GM12801 (cell line): Measurements from ENCODE around the gene ASAP2.

Source experiments
- TF ChIP-seq, protein P1 (sequence below): IDR thresholded peaks from one replicate; pipeline ENCODE4 v1.5.1; 2011; ENCODE audit warnings: control low read depth; ENCODE audit not compliant: insufficient read length; ENCODE audit errors: extremely low read depth

Gene ASAP2

DNA sequence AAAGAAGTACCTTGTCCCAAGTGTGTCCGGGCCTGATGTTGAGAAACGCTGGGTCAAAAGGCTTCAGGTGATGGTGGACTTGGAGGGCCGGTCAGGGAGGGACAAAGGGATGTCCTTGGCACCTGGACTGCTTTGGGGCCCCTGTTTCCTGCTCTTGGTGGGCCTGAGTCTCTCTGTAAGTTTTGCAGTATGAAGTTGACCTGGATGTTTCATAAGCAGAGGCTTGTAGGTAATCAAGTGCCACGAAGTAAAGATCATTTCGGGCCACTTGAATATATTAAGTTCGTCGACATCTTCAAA, 29.4 kb downstream of the ASAP2 start:
- TF ChIP-seq, protein P1, sequence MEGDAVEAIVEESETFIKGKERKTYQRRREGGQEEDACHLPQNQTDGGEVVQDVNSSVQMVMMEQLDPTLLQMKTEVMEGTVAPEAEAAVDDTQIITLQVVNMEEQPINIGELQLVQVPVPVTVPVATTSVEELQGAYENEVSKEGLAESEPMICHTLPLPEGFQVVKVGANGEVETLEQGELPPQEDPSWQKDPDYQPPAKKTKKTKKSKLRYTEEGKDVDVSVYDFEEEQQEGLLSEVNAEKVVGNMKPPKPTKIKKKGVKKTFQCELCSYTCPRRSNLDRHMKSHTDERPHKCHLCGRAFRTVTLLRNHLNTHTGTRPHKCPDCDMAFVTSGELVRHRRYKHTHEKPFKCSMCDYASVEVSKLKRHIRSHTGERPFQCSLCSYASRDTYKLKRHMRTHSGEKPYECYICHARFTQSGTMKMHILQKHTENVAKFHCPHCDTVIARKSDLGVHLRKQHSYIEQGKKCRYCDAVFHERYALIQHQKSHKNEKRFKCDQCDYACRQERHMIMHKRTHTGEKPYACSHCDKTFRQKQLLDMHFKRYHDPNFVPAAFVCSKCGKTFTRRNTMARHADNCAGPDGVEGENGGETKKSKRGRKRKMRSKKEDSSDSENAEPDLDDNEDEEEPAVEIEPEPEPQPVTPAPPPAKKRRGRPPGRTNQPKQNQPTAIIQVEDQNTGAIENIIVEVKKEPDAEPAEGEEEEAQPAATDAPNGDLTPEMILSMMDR = no peak

DNA sequence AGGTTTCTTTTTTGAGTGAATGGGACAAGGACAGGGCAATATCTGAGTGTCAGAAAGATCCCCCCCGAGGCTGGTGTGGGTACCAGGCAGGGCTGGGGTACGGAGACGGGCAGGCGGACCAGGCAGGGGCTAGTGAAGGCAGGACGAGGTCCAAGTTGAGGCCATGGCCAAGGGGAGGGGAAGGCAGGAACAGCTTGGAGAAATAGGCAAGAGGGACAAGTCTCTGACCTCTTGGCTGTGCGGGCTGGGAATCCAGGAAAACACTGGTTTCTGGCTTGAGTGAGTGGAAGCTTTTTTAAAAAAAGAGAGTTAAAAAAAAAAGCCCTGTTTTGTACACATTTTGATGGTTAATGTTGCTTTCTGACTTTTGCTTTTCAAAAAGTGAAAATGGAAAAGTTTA, 30.3 kb downstream of the ASAP2 start:
- TF ChIP-seq, protein P1 = no peak

DNA sequence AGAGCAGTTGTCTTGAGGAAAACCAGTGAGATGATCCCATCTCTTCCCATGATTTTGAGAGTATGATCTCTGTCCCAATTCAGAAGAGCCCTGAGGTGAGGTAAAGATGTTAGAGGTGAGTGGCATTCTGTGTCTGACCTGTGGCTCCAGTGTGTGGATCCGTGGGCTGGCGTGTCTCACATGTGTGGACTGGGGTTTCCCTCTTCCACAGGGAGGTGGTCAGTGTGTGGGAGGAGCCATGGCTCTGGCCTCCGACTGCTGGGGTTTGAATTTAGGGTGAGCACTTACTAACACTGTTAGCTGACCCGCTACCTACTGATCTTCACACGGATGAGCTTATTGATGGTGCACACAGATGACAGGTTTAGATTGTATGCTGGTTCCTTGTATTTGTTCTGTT, 31.2 kb downstream of the ASAP2 start:
- TF ChIP-seq, protein P1 = no peak

DNA sequence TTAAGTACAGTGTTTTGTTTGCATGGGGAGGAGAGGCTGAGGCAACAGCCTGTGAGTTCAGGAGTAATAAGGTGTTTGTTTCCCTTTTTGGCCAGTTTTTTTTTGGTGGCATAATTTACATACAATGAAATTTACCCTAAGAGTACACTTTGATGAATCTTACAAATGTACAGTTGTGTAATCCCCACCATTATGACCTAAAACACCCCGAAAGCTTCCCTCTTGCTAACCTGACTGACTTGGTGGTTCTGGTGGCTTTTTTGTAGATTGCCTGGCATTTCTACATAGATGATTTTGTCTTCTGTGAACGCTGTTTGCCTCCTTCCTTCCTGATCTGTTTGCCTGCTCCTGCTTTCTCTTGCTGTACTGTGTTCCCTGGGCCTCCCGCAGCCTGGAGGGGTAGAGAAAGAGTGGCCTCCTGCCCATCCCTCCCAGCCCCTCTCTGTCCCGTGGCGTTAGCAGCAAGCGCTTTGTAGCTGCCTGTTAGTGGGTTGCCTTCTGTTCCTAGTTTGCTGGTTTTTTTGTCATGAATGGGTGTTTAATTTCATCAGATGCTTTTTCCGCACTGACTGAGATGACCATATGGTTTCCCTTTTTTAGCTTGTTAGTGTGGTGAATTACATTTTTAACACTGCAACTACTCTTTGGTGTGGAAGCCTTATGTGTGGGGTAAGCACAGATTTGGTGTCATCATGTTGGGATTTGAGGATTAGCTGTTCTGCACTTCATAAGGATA, 32.1 kb downstream of the ASAP2 start:
- TF ChIP-seq, protein P1 = no peak

DNA sequence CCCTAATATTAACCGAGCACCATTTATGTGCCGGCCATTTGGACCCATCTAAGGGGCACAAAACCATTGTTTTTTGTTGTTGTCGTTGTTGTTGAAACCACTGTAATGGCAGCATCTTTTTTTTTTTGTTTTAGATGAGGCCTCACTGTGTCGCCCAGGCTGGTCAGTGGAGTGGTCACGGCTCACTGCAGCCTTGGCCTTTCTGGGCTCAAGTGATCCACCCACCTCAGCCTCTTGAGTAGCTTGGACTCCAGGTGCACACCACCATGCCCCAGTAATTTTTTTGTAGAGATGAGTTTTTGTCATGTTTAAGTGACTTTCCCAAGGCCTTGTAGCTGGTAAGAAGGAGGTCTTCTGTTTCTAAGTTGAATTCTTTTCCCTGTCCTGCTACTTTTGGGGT, 33.0 kb downstream of the ASAP2 start:
- TF ChIP-seq, protein P1 = no peak

DNA sequence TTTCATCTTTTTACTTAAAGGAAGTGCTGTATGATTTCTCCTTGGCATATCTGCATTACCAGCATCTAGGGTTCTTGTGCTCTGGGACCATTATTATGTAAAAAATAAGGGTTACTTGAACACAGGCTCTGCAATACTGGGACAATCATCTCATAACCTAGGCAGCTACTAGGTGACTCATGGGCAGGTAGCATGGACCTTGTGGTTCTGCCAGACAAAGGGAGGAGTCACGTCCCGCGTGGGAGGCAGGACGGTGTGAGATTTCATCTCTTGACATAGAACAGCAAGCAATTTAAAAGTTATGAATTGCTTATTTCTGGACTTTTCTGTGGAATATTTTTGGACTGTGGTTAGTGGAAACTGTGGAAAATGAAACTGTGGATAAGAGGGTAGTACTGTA, 34.1 kb downstream of the ASAP2 start:
- TF ChIP-seq, protein P1 = no peak

DNA sequence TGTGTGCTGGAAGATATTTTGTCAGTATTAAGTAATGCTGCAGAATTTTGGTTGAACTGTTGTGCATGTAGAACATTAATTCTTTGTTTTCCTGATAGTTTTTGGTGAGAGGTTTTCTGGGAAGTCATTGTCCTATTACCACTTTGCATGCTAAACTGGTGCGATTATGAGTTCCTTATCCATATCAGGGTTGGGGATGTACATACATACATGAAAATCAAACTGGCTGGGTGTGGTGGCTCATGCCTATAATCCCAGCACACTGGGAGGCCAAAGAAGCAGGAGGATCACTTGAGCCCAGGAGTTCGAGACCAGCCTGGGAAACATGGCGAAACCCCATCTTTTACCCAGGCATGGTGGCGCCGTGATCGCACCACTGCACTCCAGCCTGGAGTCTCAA, 34.6 kb downstream of the ASAP2 start:
- TF ChIP-seq, protein P1 = no peak
